Fibroblast of lung (primary cell): Measurements from ENCODE around the gene PHLDA2. TPM values are rescaled to one million over a fixed set of nuclear protein-coding genes. Genes with fewer than 3 reads are reported as not detected.

ENCODE experiments used
- DNase-seq, 2 donors: peaks; one replicate each; pipeline versions ENCODE4 v3.0.0 to v3.0.0-alpha.2; 2010; ENCODE audit warnings: low read depth in 2 of 2
- H2AFZ ChIP-seq: 2 replicates; pipeline ENCODE4 v1.5.1; 2012; ENCODE audit warnings: low read length, control low read depth, inconsistent platforms
- H3K27ac ChIP-seq: 2 replicates; pipeline ENCODE4 v1.5.1; 2011; ENCODE audit warnings: low read length, control low read depth; ENCODE audit not compliant: insufficient read depth
- H3K27me3 ChIP-seq: 2 replicates; pipeline ENCODE4 v1.5.1; 2011; ENCODE audit warnings: mild to moderate bottlenecking, low read length; ENCODE audit not compliant: control insufficient read depth, insufficient read depth
- H3K36me3 ChIP-seq: 2 replicates; pipeline ENCODE4 v1.5.1; 2011; ENCODE audit warnings: low read length; ENCODE audit not compliant: control insufficient read depth, insufficient read depth
- H3K4me1 ChIP-seq: 2 replicates; pipeline ENCODE4 v1.5.1; 2011; ENCODE audit warnings: low read length; ENCODE audit not compliant: control insufficient read depth, insufficient read depth; ENCODE audit errors: extremely low read depth
- H3K4me2 ChIP-seq: 2 replicates; pipeline ENCODE4 v1.5.1; 2011; ENCODE audit warnings: low read length, control low read depth; ENCODE audit not compliant: insufficient read depth; ENCODE audit errors: extremely low read depth
- H3K4me3 ChIP-seq, 4 experiments: fragments of 200-600 bp in 1 of 4; sonication (generic) in 1 of 4; replicated peaks in 1 of 4; 2 replicates each; pipeline ENCODE4 v1.5.1; 2011 to 2016; ENCODE audit warnings: low read length in 4 of 4, low read depth in 3 of 4, mild to moderate bottlenecking in 3 of 4, control low read depth in 2 of 4, inconsistent platforms in 1 of 4, mixed read lengths in 1 of 4; ENCODE audit not compliant: insufficient read depth in 1 of 4; ENCODE audit errors: control extremely low read depth in 1 of 4
- H3K79me2 ChIP-seq: 2 replicates; pipeline ENCODE4 v1.5.1; 2012; ENCODE audit warnings: mild to moderate bottlenecking, low read length, inconsistent platforms; ENCODE audit not compliant: control insufficient read depth, insufficient read depth
- H3K9ac ChIP-seq: 2 replicates; pipeline ENCODE4 v1.5.1; 2011; ENCODE audit warnings: mild to moderate bottlenecking, low read length, control low read depth; ENCODE audit not compliant: insufficient read depth
- H3K9me3 ChIP-seq: 2 replicates; pipeline ENCODE4 v1.5.1; 2012; ENCODE audit warnings: low read depth, low read length; ENCODE audit not compliant: control insufficient read depth, insufficient read depth
- H4K20me1 ChIP-seq: 2 replicates; pipeline ENCODE4 v1.5.1; 2011; ENCODE audit warnings: low read length; ENCODE audit not compliant: control insufficient read depth, insufficient read depth; ENCODE audit errors: extremely low read depth
- CTCF ChIP-seq, 2 donors: IDR thresholded peaks in 1 of 2; conservative IDR thresholded peaks in 1 of 2; 1 replicate in 1 of 2; 2 replicates in 1 of 2; pipeline ENCODE4 v1.5.1; 2011 to 2012; ENCODE audit warnings: low read length in 2 of 2, control low read depth in 1 of 2, inconsistent platforms in 1 of 2, low read depth in 1 of 2, mild to moderate bottlenecking in 1 of 2
- EZH2 ChIP-seq: IDR thresholded peaks from 2 replicates; pipeline ENCODE4 v1.5.1; 2012; ENCODE audit warnings: low read length, control low read depth, mild to moderate bottlenecking; ENCODE audit errors: missing control alignments
- polyA plus RNA-seq, 2 donors: library from polyadenylated mRNA; depleted of rRNA in 1 of 2; stranded (reverse) in 1 of 2; unstranded in 1 of 2; fragments of >200 nt; gene quantifications; 2 replicates each; pipeline ENCODE4 v1.2.1, GENCODE V29; 2011 to 2012; ENCODE audit warnings: missing spikeins in 1 of 2
- total RNA-seq: library from RNA; depleted of rRNA; stranded (reverse); fragments of >200 nt; gene quantifications from 2 replicates; pipeline ENCODE4 v1.2.1, GENCODE V29; 2014

The PHLDA2 gene
- total and polyA plus RNA-seq, 2 donors (not counting 1 experiment from before 2014, with no cell fraction given) = 6.8 to 16.2 TPM

GRCh38 chr11:2913776-2914175 is 15.4 kb downstream of the PHLDA2 start:
- TF ChIP-seq EZH2 (no peak), CTCF (conservative IDR thresholded peaks at IDR 0.05 in 1 of 2, IDR thresholded peaks at IDR 0.05 in 1 of 2; ENCODE audit: low read depth in 1 of 2, low read length in 2 of 2) (no peak)
- Histone ChIP-seq H3K9me3 (no peaks in the 10 kb centered on the region), H3K4me3 (no peak overlapping the region), H3K4me1 (peaks cover 14% of the 10 kb centered on the region), H3K4me2 (no peak overlapping the region), H3K27me3 (no peaks in the 10 kb centered on the region), H3K27ac (no peak overlapping the region), H3K79me2 (no peaks in the 10 kb centered on the region), H3K36me3 (no peaks in the 10 kb centered on the region), H2AFZ (no peak overlapping the region), H4K20me1 (no peaks in the 10 kb centered on the region), H3K9ac (no peak overlapping the region)
- DNase-seq = no peak

GRCh38 chr11:2913019-2913431 is 16.2 kb downstream of the PHLDA2 start:
- Histone ChIP-seq H3K27ac (no peak overlapping the region), H3K36me3 (no peaks in the 10 kb centered on the region), H3K27me3 (no peaks in the 10 kb centered on the region), H3K4me1 (peaks cover 14% of the 10 kb centered on the region), H3K4me2 (no peak overlapping the region), H3K4me3 (no peak overlapping the region), H3K9me3 (no peaks in the 10 kb centered on the region), H4K20me1 (no peaks in the 10 kb centered on the region), H3K9ac (no peak overlapping the region), H3K79me2 (no peaks in the 10 kb centered on the region), H2AFZ (no peak overlapping the region)
- no peak for TF ChIP-seq CTCF (conservative IDR thresholded peaks at IDR 0.05 in 1 of 2, IDR thresholded peaks at IDR 0.05 in 1 of 2; ENCODE audit: low read depth in 1 of 2, low read length in 2 of 2)
- no peak for TF ChIP-seq EZH2
- peak; percentile 31 to 58 for DNase-seq

DNA sequence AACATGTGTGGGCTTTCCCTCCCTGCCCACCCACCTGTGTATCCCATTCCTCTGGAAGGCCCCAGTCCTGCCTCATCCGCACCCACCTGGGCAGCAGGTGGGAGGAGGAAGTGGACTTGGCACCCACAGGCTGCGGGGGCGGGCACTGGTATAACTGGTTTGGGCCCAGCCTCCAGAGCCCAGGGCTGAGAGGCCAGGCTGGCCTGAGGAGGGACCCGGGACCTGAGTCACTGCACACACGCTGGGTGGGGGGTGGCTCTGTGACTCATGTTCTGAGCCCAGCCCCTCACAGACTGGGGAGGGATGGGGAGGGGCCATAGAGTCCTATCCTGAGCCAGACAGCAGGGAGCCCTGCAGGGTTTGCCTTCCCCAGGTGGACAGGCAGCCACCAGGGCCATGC is 16.7 kb downstream of the PHLDA2 start:
- Histone ChIP-seq H3K27ac (no peak overlapping the region), H3K9me3 (no peaks in the 10 kb centered on the region), H3K4me1 (peaks cover 14% of the 10 kb centered on the region), H3K27me3 (no peaks in the 10 kb centered on the region), H3K4me3 (no peak overlapping the region), H3K36me3 (no peaks in the 10 kb centered on the region), H3K9ac (no peak overlapping the region), H3K79me2 (no peaks in the 10 kb centered on the region), H2AFZ (no peak overlapping the region), H3K4me2 (peak overlapping the region; percentile 13), H4K20me1 (no peaks in the 10 kb centered on the region)
- DNase-seq = peak; percentile 74 to 86
- TF ChIP-seq EZH2 = no peak
- no peak for TF ChIP-seq CTCF (conservative IDR thresholded peaks at IDR 0.05 in 1 of 2, IDR thresholded peaks at IDR 0.05 in 1 of 2; ENCODE audit: low read depth in 1 of 2, low read length in 2 of 2)
